Skeletal muscle satellite cell (primary cell): Measurements from ENCODE around the gene LGI4.
"Not testable (repeated sequence)": the region's sequence is repeated elsewhere in the genome, so short reads cannot be mapped to it uniquely, and the experiment has no call there.

ENCODE experiments used
- H3K27me3 ChIP-seq: 2 replicates; pipeline ENCODE4 v1.7.0; 2013; ENCODE audit warnings: low read length; ENCODE audit not compliant: control insufficient read depth, insufficient read depth
- H3K36me3 ChIP-seq: 2 replicates; pipeline ENCODE4 v1.7.0; 2013; ENCODE audit warnings: mild to moderate bottlenecking, control low read depth, low read length; ENCODE audit not compliant: insufficient read depth
- H3K4me1 ChIP-seq: 2 replicates; pipeline ENCODE4 v1.7.0; 2013; ENCODE audit warnings: low read length; ENCODE audit not compliant: control insufficient read depth, insufficient read depth
- H3K4me2 ChIP-seq: 2 replicates; pipeline ENCODE4 v1.7.0; 2013; ENCODE audit warnings: mild to moderate bottlenecking, low read length
- H3K4me3 ChIP-seq: 2 replicates; pipeline ENCODE4 v1.7.0; 2013; ENCODE audit warnings: low read length
- H3K9ac ChIP-seq: 2 replicates; pipeline ENCODE4 v1.7.0; 2013; ENCODE audit warnings: mild to moderate bottlenecking, low read depth, low read length, moderate library complexity
- H3K9me3 ChIP-seq: replicated peaks from 2 replicates; pipeline ENCODE4 v1.7.0; 2013; ENCODE audit warnings: mild to moderate bottlenecking, control low read depth, low read length

The LGI4 gene

DNA sequence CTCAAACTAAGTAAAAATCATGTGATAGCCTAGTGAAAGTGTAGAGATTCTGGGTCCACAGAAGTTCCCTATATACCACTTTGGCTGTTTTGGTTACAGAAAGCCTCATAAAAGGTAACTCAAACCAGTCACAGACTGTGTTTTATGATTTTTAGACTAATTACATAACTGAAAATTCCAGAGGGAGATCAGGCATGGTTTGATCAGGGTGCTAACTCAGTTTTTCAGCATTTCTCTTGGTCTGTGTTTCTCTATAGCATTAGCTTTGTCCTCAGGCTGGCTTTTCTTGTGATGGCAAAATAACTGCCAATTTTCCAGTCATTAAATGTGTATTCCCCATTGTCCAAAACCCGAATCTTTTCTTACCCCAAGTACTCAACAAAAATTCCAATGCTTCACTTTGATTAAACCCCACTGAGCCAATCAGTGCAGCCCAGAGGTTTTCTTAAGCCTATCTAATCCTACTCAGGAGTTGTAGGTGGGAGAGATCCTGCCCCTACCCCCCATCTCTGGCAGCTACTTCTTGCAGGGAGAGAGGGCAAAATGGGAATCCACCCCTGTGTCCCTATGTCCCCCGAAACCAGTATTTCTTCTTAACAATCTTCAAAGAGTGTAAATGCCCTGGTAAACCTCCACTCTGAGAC is 27.8 kb downstream of the LGI4 start:
- no peaks in the 10 kb centered on the region for H3K9me3 ChIP-seq
- no peaks in the 10 kb centered on the region for H3K4me1 ChIP-seq

DNA sequence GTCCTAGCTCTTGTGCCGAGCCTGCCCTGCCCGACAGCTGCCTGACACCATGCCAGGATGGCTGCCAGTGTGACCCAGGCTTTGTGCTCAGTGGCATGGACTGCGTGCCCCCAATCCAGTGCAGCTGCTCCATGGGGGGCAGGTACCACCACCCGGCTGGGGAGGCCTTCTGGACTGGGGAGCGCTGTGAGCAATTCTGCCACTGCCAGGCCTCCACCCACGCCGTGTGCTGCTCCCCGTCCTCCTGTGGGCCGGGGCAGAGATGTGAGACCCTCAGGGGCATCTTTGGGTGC is 28.6 kb downstream of the LGI4 start:
- H3K4me2 ChIP-seq = no peak overlapping the region
- H3K9ac ChIP-seq = no peak overlapping the region

More for the DNA sequence above, 27.8 kb downstream of the LGI4 start:
- Histone ChIP-seq H3K9ac (no peak overlapping the region), H3K4me2 (no peak overlapping the region), H3K27me3 (peaks cover 12% of the 10 kb centered on the region), H3K36me3 (no peaks in the 10 kb centered on the region), H3K4me3 (no peak overlapping the region)

DNA sequence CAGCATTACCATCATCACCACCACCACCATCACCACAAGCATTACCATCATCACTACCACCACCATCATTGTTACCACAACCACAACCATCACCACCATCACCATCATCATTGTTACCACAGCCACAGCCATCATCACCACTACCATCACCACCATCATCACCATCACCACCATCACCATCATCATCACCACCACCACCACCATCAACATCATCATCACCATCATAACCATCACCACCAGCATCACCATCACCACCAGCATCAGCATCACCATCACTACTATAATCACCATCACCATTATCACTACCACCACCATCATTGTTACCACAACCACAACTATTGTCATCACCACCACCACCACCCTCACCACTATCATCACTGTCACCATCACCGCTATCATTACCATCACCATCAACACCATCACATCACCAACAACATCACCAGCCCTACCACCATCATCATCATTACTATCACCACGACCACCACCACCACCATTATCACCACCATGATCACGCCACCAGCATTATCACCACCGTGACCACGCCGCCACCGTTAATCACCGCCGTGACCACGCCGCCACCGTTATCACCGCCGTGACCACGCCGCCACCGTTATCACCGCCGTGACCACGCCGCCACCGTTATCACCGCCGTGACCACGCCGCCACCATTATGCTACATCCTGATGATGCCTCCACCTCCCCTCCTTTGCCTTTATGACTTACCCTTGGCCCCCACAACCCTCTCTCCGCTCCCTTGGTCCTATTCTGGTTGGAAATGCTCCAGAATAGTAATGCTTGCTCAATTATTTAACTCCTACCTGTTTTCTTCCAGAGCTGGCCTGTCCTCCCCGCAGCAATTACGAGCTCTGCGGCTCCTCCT is 29.2 kb downstream of the LGI4 start:
- peaks cover 16% of the 10 kb centered on the region for H3K27me3 ChIP-seq
- H3K4me3 ChIP-seq = no peak overlapping the region
- H3K4me1 ChIP-seq = no peaks in the 10 kb centered on the region
- H3K36me3 ChIP-seq = no peaks in the 10 kb centered on the region
- H3K4me2 ChIP-seq = no peak overlapping the region
- no peaks in the 10 kb centered on the region for H3K9me3 ChIP-seq
- H3K9ac ChIP-seq = no peak overlapping the region

More for the DNA sequence above, 28.6 kb downstream of the LGI4 start:
- Histone ChIP-seq H3K27me3 (peaks cover 12% of the 10 kb centered on the region), H3K4me3 (no peak overlapping the region), H3K4me1 (no peaks in the 10 kb centered on the region), H3K9me3 (no peaks in the 10 kb centered on the region), H3K36me3 (no peaks in the 10 kb centered on the region)

DNA sequence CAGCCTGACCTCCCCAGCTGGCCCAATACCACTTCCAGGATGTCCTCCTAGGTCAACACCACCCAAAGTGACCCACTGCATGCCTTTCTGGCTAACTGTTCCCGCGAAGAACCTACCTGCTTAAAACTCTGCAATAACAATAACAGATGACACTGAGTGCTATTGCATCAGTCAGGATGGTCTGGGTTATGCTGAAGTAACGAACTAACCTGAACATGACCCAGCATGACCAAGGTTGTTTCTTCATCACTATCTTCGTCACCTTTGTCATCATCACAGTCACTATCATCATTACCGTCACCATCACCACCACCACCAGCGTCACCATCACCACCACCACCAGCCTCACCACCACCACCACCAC is 29.8 kb downstream of the LGI4 start:
- no peaks in the 10 kb centered on the region for H3K9me3 ChIP-seq
- no peaks in the 10 kb centered on the region for H3K4me1 ChIP-seq
- H3K9ac ChIP-seq = no peak overlapping the region
- peaks cover 16% of the 10 kb centered on the region for H3K27me3 ChIP-seq
- H3K36me3 ChIP-seq = no peaks in the 10 kb centered on the region
- no peak overlapping the region for H3K4me2 ChIP-seq
- no peak overlapping the region for H3K4me3 ChIP-seq

DNA sequence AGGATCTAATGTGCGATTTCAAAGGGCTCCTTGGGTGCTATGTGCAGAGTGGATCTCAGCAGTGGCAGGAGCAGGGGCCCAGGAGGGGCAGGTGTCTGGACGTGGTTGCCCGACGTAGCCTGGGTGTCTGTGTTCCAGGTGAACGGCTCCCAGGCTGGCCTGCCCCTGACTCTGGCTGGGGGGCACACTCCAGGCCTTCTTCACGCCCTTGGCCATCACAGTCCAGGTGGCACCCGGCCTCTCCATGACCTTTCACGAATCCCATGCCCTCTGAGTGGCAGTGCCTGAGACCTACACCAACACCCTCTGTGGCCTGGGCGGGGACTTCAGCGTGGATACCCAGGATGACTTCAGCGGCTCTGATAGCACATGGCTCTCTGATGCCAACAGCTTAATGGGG is 30.5 kb downstream of the LGI4 start:
- Histone ChIP-seq H3K4me1 (no peaks in the 10 kb centered on the region), H3K27me3 (peaks cover 10% of the 10 kb centered on the region), H3K36me3 (no peaks in the 10 kb centered on the region), H3K9me3 (no peaks in the 10 kb centered on the region), H3K9ac (no peak overlapping the region), H3K4me2 (no peak overlapping the region), H3K4me3 (no peak overlapping the region)

DNA sequence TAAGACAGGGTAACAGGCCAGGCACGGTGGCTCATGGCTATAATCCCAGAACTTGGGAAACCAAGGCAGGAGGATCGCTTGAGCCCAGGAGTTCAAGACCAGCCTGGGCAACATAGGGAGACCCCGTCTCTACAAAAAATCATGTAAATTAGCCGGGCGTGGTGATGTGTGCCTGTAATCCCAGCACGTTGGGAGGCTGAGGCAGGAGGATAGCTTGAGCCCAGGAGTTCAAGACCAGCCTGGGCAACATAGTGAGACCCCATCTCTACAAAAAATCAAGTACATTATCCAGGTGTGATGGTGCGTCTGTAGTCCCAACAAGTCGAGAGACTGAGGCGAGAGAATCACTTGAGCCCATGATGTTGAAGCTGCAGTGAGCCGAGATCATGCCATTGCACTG is 31.2 kb downstream of the LGI4 start:
- H3K36me3 ChIP-seq, H3K4me3 ChIP-seq, H3K4me2 ChIP-seq, H3K9ac ChIP-seq, H3K4me1 ChIP-seq, H3K9me3 ChIP-seq: not testable (repeated sequence)
- peaks cover 13% of the 10 kb centered on the region for H3K27me3 ChIP-seq

DNA sequence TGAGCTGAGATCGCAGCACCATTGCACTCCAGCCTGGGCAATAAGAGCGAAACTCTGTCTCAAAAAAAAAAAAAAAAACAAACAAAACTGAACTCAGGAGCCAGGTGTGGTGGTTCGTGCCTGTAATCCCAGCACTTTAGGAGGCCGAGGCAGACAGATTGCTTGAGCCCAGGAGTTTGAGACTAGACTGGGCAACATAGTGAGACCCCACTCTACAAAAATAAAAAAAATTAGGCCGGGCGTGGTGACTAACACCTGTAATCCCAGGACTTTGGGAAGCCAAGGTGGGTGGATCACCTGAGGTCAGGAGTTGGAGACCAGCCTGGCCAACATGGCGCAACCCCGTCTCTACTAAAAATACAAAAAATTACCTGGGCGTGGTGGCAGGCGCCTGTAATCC is 32.9 kb downstream of the LGI4 start:
- H3K4me3 ChIP-seq, H3K4me1 ChIP-seq, H3K9me3 ChIP-seq, H3K4me2 ChIP-seq, H3K9ac ChIP-seq, H3K36me3 ChIP-seq: not testable (repeated sequence)
- H3K27me3 ChIP-seq = peaks cover 10% of the 10 kb centered on the region

DNA sequence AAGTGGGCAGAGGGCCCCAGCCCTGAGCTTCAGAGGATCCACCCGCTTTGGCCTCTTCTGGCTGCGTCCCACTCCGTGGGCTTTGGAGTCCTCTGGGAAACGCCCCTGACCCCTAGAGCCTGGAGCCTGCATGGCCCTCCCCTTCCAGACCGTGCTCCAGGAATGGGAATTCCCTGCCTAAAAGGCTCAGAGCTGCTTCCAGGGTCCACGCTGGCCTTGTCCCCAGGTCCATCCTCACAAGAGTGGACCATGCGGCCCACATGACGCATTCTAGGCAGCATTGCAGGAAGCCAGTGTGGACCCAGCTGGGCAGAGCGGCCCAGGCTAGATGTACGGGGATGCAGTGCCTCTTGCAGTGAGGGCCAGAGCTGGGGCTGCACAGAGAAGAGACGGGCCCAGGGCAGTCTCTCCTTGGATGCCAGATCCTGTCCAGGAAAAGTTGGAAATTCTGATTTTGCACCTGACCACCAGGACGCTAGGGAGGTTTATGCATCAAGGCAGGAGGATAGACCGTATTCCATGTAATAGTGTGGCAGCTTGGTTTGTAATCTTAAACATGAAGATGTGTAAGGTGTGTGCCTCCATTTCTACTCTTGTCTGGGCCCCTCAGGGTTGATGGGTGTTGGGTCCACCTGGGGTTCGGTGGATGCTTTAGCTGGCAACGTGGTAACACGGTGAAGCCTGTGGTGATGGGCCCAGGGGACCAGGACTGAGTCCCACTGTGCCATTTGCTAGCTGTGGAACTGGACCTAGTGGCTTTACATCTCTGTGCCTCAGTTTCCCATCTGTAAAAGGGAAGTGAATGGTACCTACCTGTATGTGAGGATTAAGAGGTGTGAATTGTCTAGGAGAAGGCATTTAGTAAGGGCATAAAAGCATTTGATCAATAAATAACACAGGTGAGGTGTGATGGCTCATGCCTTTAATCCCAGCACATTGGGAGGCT is 34.0 kb downstream of the LGI4 start:
- Histone ChIP-seq H3K4me3 (no peak overlapping the region), H3K27me3 (peaks cover 17% of the 10 kb centered on the region), H3K9ac (no peak overlapping the region), H3K4me1 (no peaks in the 10 kb centered on the region), H3K4me2 (no peak overlapping the region), H3K9me3 (no peaks in the 10 kb centered on the region), H3K36me3 (no peaks in the 10 kb centered on the region)

DNA sequence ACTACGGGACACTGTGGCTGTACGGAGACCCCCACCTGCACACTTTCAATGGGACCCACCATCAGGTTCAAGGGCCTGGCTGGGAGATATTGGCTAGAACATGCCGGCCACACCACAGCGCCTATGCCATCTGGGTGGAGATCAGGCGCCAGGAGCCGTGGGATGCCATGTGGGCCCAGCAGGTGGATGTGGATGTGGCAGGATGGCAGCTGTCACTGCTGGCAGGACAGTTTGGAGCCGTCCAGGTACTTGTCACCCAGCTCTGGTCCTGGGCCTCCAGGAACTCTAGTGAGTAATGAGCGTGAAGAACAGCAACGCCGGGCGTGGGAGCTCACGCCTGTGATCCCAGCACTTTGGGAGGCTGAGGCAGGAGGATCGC is 35.0 kb downstream of the LGI4 start:
- Histone ChIP-seq H3K9ac (no peak overlapping the region), H3K4me2 (no peak overlapping the region), H3K36me3 (no peaks in the 10 kb centered on the region), H3K4me1 (no peaks in the 10 kb centered on the region), H3K4me3 (no peak overlapping the region), H3K9me3 (no peaks in the 10 kb centered on the region), H3K27me3 (peaks cover 17% of the 10 kb centered on the region)

DNA sequence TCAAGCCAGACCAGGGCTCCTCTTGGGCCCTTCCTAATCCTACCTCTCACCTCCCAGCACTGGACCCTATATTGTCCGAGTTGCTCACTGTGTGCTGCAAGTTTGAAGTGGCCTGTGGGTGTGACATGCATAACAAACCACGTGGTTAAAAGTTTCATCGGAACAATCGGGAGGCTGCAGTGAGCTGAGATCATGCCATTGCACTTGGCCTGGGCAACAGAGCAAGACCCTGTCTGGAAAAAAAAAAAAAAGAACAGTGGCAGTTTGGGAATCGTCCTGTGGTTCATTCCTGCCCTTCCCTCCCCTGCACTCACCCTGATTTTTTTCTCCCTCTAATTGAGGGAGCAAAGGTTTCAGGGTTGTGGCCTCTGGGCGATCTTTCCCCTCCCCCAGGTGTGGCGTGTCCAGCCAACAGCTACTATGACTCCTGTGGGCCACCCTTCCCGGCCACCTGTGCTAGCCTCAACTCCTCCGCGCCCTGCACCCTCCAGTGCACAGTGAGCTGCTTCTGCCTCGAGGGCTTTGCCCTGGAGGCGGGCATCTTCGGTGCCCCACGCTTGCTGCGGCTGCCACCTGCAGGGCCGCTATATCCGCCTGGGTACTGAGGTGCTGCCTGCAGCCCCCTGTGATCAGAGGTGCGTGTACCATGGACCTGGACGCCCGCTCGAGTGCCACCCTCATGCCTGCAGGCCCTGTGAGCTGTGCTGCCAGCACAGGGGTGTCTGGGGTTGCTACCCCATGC is 35.5 kb downstream of the LGI4 start:
- H3K4me3 ChIP-seq = no peak overlapping the region
- H3K27me3 ChIP-seq = peaks cover 17% of the 10 kb centered on the region
- H3K36me3 ChIP-seq = no peaks in the 10 kb centered on the region
- no peak overlapping the region for H3K4me2 ChIP-seq
- H3K4me1 ChIP-seq = no peaks in the 10 kb centered on the region
- no peaks in the 10 kb centered on the region for H3K9me3 ChIP-seq
- no peak overlapping the region for H3K9ac ChIP-seq
